GM21367 (cell line): ENCODE data around the gene DLGAP3.

Experiments
- ATAC-seq: cut with Tn5 transposase; IDR thresholded peaks from one replicate; pipeline ENCODE4 v1.9.1; 2021; ENCODE audit not compliant: unreplicated experiment

Gene DLGAP3

GRCh38 chr1:34929853-34930701 is 627 bp upstream of the DLGAP3 start:
- ATAC-seq = no peak

- ATAC-seq = no peak
Observed at GRCh38 chr1:34928699-34929496, 552 bp downstream of the DLGAP3 start.

DNA sequence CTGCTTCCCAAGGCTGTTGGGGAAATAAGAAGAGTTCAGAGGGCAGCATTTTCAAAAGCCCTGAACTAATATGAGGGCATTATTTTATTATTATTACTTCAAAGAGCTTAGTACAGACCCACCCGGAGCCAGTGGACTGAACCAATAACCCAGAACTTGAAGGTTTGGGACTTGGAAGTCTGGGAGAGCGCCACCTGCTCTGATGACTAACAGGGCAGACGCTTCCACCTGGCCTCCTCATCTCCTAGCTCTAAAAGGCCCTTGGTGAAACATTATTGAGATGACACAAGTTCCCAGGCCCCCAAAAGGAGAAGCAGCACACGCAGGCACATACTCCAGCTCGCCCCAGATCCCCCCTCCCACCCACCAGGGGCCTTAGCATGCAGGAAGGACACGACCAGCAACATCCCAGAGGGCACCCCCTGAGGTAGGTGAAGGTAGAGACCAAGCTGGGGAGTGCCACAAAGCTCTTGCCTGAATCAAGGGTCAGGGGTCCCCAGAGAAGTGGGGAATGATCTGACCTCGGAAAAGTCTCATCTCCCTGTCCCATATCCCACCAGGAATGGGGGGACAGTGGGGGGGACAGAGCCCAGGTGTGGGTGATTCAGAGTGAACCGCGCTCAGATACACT is 1.3 kb downstream of the DLGAP3 start:
- ATAC-seq = no peak

DNA sequence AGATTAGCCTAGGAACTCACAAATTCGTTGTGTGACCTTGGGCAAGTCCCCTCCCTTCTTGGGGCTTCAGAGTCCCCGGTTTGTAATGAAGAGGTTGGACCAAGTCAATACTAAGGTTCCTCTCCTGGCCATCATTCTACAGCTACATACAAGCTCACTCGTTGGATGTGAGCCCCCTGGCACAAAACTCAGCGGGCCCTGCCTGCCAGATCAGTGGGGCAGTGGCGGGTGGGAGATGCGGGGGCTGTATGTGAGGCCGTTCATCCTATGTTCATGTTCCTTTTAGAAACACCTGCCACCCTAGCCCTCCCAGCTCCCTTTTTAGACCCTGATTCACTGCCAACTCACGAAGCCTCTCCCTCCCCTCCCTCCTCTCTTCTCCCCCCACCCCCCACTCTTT is 2.1 kb downstream of the DLGAP3 start:
- ATAC-seq = no peak

GRCh38 chr1:34926894-34927293 is 2.6 kb downstream of the DLGAP3 start:
- no peak for ATAC-seq

GRCh38 chr1:34926156-34926555 is 3.3 kb downstream of the DLGAP3 start:
- no peak for ATAC-seq

- no peak for ATAC-seq
Observed at GRCh38 chr1:34925730-34926129, 3.7 kb downstream of the DLGAP3 start.

DNA sequence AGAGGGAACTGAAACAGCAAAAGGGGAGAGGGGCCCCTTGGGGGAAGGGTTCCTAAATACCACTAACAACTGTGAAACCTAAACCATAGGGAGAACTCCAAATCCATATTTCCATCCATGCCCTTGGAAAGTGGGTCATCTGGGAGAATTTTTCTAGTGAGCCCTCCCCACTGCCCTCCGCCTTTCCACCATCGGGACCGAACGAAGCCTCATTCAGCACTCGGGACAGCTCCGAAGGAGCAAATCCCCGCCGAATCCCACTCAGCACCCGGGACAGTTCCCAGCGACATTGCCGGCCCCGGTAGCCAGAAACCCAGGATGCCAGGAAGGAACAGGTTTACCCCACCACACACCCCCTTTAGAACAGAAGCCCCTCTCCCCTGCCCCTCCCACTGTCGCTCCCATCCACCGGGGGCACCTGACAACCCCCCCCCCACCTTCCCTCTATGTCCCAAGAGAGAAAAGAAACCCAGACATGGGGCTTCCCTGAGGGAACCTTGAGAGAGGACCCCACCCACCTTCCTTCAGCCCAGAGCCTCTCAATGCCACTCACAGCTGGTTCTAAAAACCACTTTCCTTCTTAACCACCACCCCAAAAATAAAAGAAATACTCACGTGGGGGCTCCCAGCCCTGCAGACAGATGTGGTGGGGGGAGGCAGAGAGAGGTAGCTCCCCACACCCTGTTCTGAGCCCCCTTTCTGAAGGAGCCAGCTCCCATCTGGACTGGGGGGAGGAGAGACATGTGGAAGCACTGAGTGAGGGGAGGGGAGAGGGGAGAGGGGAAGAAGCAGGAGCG is 4.5 kb downstream of the DLGAP3 start:
- ATAC-seq = no peak

GRCh38 chr1:34923490-34923889 is 6.0 kb downstream of the DLGAP3 start:
- ATAC-seq = no peak

DNA sequence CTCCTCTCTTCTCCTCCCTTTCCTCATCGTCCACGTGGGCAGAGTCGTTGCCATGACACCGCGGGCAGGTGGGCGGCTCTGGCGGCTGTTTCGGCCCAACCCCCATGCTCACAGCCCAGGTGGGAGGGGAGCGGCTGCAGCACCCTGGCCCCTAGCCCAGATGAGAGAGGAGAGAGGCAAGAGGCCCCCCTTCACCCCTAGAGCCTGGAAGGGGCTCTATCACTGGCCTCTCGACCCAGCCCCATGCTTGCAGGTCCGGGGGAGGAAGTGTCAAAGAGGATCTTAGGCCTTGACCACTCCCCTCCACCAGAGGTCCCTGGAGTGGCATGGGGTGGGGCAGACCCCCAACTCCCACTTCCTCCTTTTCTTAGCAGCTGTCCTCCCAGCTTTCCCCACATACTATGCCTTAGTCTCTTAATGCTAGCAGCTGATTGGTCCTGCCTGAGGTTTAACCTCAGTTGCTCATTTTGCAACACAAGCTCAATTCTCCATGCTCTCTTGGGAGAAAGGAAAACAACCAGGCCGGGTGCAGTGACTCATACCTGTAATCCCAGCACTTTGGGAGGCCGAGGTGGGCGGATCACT is 10.4 kb downstream of the DLGAP3 start:
- ATAC-seq = no peak

- ATAC-seq = no peak
Observed at GRCh38 chr1:34918386-34918976, 11.0 kb downstream of the DLGAP3 start.

DNA sequence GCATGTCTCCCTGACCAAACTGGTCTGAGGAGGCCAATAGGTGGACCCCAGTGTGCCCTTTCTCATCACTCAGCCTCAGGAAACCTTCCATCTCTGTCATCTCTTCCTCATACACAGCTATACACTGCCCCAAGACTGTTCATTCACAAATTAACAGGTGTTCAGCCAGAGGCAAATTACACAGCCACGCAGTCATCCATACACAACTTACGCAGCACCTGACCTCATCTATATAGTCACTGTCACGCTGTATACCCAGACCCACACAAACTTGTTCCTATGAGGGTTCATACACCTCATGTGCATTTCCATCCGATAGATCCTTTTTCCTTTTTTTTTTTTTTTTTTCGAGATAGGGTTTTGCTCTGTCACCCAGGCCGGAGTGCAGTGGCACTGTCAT is 12.4 kb downstream of the DLGAP3 start:
- no peak for ATAC-seq

- ATAC-seq = no peak
Observed at GRCh38 chr1:34916104-34916503, 13.3 kb downstream of the DLGAP3 start.

DNA sequence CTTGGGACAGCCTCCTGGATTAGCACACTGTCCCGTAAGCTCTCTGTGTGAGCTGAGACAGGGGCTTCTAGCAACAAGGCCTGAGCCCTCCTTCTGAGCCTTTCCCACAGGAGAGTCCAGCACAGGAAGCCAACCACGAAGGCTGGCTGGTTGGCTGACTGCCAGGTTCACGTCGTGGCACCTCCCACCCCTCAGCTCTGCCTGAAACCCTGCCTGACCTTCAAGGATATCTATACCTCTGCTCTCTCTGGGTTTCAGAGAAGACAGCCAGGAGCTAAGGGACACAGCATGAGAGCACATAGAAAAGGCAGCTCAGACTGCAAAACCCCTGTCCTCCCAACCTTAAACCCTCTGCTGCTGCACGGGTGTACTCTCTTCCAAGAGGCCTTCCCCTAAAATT is 13.9 kb downstream of the DLGAP3 start:
- no peak for ATAC-seq

DNA sequence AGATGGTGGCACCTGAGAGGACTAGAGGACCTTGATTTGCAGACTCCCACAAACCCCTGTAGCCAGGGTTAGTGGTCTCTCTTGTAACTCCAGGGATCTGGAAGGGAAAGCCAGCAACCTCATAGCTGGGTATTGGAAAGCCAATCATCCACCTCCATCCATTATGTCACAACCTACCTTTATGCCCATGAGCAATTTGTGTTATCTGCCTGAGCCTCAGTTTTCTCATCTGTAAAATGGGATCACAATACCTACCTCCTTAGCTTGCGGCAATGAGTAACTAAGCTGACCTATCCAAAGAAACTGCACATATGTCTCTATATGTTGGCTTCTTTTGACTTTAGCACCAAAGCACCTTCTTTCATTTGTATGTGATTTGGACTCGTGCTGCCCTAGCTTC is 14.5 kb downstream of the DLGAP3 start:
- no peak for ATAC-seq

DNA sequence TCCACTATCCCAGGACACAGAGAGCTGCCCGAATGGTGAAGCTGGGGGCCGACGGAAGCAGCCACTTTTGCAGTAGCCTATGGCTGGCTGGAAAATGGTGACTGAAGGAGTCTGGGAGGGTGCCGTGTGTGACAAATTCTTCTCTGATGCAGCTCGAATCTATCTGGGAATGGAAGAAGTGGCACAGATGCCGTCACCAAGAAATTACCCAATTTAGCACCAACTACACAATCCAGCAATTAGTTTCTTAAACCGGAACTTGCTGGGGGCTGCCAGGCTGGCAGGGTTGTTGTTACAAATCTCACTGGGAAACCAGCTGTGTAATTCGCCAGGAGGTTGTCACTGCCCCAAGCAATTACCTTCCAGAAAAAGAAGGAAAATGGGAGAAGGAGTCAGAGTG is 18.0 kb downstream of the DLGAP3 start:
- ATAC-seq = no peak

DNA sequence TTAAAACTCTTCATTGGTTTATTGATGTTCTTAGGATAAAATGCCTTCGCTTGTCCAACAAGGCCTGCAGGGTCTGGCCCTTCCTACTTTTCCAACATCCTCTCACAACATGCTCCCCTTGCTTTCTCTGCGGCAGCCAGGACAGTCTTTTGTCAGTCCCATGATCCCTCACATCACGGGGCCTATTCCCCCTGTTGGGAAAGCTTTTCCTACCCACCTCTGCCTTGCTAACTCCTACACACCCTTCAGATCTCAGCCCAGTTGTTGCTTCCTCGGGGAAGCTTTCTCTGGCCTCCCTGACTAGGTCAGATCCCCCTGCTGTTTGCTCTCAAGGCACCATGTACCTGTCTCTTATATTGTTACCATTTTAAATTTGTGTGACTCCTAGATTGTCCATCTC is 19.0 kb downstream of the DLGAP3 start:
- ATAC-seq = no peak

DNA sequence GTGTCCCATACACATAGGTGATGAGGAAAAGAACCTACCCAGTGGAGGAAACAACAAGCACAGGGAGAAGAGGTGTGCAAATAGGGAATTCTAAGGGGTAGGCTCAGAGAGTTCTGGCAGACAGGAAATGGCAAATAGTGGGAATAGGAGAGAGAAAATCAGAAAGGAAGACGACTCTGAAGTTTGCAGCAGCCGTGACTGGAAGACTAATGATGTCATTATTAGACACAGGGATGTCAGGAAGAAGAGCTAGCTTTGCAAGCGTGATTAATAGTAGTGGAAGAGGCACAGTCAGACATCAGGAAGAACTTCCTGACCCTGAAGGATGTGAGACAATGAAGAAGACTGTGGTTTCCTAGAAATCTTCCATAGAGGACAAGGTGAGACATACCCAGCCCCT is 21.1 kb downstream of the DLGAP3 start:
- no peak for ATAC-seq

DNA sequence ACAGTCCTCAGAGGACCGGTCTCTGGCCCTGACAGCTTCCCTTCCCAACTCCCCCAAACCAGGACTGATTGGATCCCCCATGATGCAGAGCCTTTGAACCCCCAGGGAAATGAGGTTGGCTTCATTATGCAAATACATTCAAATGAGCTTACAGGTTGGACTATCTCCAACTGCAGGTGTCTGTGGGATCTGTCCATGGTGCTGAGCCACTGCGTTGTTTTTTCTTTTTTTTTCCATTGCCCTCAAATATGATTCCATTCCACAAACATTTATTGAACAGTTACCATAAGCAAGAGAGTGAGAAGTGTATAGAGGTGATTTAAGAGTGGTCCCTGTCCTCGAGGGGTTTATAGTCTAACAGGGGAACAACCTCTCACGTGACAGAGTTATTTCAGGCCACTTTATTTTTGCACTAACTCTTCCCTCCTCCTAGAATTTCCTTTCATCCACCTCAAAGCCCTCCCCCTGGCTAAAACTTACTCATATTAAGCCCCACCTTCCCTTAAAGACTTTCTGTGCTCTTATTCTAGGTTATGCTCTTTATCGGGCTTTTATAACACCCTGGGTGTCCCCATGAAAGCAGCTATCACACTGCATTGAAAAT is 21.9 kb downstream of the DLGAP3 start:
- ATAC-seq = no peak

- no peak for ATAC-seq
Observed at GRCh38 chr1:34906756-34907155, 22.7 kb downstream of the DLGAP3 start.
